Nephron progenitor cell (in vitro differentiated cells): ENCODE data around the gene GPR146.

ENCODE experiments used
- DNase-seq: peaks from one replicate; pipeline ENCODE4 v3.0.0; 2021
- H3K27ac Mint-ChIP-seq: 2 replicates; pipeline ENCODE4 v1.8.0; 2021; ENCODE audit warnings: mild to moderate bottlenecking, moderate library complexity, mixed read lengths
- H3K27me3 Mint-ChIP-seq: 2 replicates; pipeline ENCODE4 v1.8.0; 2021; ENCODE audit warnings: mild to moderate bottlenecking, low read depth, mixed read lengths; ENCODE audit not compliant: poor library complexity
- H3K36me3 Mint-ChIP-seq: 2 replicates; pipeline ENCODE4 v1.8.0; 2021; ENCODE audit warnings: low read depth, mixed read lengths
- H3K4me1 Mint-ChIP-seq: 2 replicates; pipeline ENCODE4 v1.8.0; 2021; ENCODE audit warnings: mixed read lengths
- H3K4me3 Mint-ChIP-seq: 2 replicates; pipeline ENCODE4 v1.8.0; 2021; ENCODE audit warnings: mild to moderate bottlenecking, moderate library complexity, mixed read lengths
- H3K9me3 Mint-ChIP-seq: 2 replicates; pipeline ENCODE4 v1.8.0; 2021; ENCODE audit warnings: mild to moderate bottlenecking, moderate library complexity, mixed read lengths
- TF ChIP-seq, protein P1 (sequence below): fragments of 200-600 bp; sonication (generic); IDR thresholded peaks from 2 replicates; pipeline ENCODE4 v1.5.0; 2021; ENCODE audit warnings: antibody characterized with exemption

Gene GPR146

GRCh38 chr7:1093916-1094508 lies 49.7 kb downstream of the GPR146 start:
- H3K36me3 Mint-ChIP-seq: peaks cover 30% of the 10 kb centered on the region
- H3K27ac Mint-ChIP-seq: peak overlapping the region; percentile 62
- no peak for DNase-seq
- TF ChIP-seq, protein P1, sequence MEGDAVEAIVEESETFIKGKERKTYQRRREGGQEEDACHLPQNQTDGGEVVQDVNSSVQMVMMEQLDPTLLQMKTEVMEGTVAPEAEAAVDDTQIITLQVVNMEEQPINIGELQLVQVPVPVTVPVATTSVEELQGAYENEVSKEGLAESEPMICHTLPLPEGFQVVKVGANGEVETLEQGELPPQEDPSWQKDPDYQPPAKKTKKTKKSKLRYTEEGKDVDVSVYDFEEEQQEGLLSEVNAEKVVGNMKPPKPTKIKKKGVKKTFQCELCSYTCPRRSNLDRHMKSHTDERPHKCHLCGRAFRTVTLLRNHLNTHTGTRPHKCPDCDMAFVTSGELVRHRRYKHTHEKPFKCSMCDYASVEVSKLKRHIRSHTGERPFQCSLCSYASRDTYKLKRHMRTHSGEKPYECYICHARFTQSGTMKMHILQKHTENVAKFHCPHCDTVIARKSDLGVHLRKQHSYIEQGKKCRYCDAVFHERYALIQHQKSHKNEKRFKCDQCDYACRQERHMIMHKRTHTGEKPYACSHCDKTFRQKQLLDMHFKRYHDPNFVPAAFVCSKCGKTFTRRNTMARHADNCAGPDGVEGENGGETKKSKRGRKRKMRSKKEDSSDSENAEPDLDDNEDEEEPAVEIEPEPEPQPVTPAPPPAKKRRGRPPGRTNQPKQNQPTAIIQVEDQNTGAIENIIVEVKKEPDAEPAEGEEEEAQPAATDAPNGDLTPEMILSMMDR: no peak
- H3K9me3 Mint-ChIP-seq: peaks cover 14% of the 10 kb centered on the region
- peaks cover 9% of the 10 kb centered on the region for H3K27me3 Mint-ChIP-seq
- H3K4me3 Mint-ChIP-seq: no peak overlapping the region
- H3K4me1 Mint-ChIP-seq: peaks cover 76% of the 10 kb centered on the region

DNA sequence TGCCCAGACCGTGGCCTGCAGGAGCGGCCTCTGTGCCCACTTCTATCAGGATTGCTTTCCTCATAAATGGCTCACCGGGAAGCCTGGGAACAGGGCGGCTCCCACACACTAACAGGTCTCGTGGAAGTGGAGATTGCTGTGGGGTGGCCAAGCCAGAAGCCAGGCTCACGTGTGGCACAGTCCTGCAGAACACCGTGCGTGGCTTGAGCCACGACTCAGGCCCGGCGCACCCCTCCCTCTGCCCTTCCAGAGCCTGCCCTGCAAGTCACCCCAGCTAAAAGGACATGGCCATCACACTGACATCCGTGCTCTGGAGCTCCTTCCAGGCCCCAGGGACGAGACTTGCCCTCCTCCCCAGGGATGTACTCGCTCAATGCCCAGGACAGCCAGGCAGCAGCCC lies 50.5 kb downstream of the GPR146 start:
- no peak for DNase-seq
- peaks cover 80% of the 10 kb centered on the region for H3K4me1 Mint-ChIP-seq
- H3K9me3 Mint-ChIP-seq: peaks cover 14% of the 10 kb centered on the region
- peaks cover 36% of the 10 kb centered on the region for H3K36me3 Mint-ChIP-seq
- TF ChIP-seq, protein P1: no peak
- no peak overlapping the region for H3K4me3 Mint-ChIP-seq
- H3K27ac Mint-ChIP-seq: peak overlapping the region; percentile 62
- peaks cover 9% of the 10 kb centered on the region for H3K27me3 Mint-ChIP-seq

DNA sequence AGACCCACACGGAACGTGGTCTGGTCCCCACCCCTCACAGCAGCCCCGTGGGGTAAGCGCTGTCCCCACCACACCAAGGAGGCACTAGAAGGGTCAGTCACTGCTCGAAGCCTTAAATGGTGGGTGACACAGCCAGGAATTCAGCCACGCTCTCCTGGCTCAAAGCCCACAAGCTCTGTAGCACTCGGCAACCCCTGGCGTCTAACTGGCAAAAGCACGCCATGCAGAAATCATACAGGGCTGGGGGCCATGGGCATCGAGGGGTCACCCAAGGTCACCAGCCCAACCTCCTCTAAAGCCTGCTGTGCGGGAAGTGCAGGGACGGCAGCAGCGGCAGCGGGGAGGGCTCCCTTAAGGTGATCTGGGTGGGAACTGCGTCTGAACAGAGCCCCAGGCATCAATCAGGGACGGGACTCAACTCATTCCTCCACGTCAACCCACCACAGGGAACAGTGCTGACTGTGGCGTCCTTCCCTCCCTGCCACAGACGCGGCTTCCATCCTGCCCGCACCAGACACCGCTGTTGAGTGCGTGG lies 51.3 kb downstream of the GPR146 start:
- H3K4me3 Mint-ChIP-seq: peak overlapping the region; percentile 32
- peaks cover 9% of the 10 kb centered on the region for H3K27me3 Mint-ChIP-seq
- H3K9me3 Mint-ChIP-seq: peaks cover 14% of the 10 kb centered on the region
- no peak for DNase-seq
- peak overlapping the region; percentile 77 for H3K27ac Mint-ChIP-seq
- TF ChIP-seq, protein P1: no peak
- peaks cover 36% of the 10 kb centered on the region for H3K36me3 Mint-ChIP-seq
- H3K4me1 Mint-ChIP-seq: peaks cover 80% of the 10 kb centered on the region

DNA sequence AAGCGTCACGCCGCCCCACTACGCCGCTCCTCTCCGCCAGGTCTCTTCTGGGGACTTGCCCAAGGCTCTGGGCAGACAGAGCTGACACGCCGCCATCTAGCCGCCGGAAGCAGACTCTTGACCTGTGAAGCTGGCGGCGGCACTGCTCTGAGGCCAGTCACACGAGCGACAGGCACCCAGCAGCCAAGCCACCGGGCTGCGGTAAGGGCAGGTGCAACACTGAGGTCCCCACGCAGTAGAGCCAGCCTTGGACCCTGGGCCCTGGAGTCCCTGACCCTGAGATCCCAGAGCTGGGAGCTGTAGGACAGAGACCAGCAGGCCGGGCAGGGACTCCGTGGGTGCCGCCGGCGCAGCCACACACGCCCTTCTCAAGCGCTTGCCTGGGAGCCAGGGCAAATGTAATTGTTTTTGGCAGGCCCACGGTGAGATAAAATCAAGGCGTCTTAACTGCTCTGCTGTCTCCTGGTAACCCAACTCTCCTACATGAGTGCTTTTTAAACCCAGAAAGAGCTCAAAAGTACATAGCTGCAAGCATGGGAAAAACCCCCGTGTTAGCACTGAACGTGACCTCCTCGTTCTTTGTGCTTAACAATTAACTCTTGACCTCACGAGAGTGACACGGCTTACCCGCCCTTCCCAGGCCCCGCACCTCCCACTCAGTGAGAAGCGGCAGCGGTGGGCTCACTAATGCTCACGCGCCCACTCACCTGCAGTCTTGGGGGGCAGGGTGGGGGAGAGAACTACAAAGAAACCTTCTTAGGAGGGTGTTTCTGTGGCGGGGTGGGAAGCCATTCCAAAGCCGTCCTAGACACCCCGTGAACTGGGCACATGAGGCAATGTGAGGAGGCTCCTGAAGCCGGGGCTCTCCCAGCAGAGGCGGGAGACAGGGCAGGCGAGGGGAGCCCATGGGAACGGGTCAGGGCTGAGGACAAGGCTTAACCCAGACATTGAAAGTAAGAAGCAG lies 52.1 kb downstream of the GPR146 start:
- TF ChIP-seq, protein P1: no peak
- H3K9me3 Mint-ChIP-seq: peaks cover 14% of the 10 kb centered on the region
- H3K4me3 Mint-ChIP-seq: peak overlapping the region; percentile 13
- peaks cover 6% of the 10 kb centered on the region for H3K27me3 Mint-ChIP-seq
- peak overlapping the region; percentile 49 for H3K27ac Mint-ChIP-seq
- H3K36me3 Mint-ChIP-seq: peaks cover 36% of the 10 kb centered on the region
- H3K4me1 Mint-ChIP-seq: peaks cover 80% of the 10 kb centered on the region
- no peak for DNase-seq

GRCh38 chr7:1097120-1097504 lies 52.8 kb downstream of the GPR146 start:
- H3K4me1 Mint-ChIP-seq: peaks cover 80% of the 10 kb centered on the region
- H3K9me3 Mint-ChIP-seq: peaks cover 14% of the 10 kb centered on the region
- TF ChIP-seq, protein P1: no peak
- DNase-seq: no peak
- H3K4me3 Mint-ChIP-seq: no peak overlapping the region
- peak overlapping the region; percentile 49 for H3K27ac Mint-ChIP-seq
- H3K36me3 Mint-ChIP-seq: peaks cover 30% of the 10 kb centered on the region
- H3K27me3 Mint-ChIP-seq: peaks cover 6% of the 10 kb centered on the region
